ENCODE results near the gene KLHL26. TPM values are rescaled to one million over a fixed set of nuclear protein-coding genes. Genes with fewer than 3 reads are reported as not detected.

The KLHL26 gene
- total and polyA plus RNA-seq, 2 of the 4 experiments (the other 2 are of a cell fraction) = 2.2 to 4.7 TPM

DNA sequence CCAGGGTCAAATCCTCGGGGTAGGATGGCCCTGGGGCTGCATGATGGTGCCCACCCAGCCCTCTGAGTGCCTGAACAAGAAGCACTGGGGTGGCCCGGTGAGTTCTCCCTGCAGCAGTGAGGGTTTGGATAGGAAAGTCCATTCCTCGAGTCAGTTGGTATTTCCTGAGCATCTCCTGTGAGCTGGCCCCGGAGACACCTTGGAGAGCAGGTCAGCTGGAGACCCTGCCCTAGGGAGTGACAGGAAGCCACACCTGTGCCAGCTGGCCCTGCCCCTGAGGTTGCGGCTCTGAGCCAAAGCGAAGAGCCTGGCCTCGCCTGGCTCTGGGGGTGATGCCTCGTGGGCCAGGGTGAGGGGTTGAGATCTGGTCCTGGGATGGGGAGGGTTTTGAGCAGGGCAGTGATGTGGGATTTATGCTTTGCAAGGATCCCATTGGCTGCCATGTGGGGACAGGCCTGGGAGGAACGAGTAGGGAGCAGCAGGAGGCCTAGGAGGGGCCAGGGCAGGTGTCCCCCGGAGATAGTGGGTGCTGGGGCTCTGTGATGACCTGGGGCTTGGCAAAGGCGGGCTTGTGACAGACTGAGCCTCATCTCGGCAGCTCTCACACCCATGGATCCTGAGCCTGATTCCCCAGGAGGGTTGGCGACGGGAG is 62.7 kb downstream of the KLHL26 start:
- no peak for ATAC-seq (ENCODE audit: low read depth)
- peaks cover 10% of the 10 kb centered on the region for H3K9me1 ChIP-seq (ENCODE audit: insufficient read depth, low read length)
- H3K18ac ChIP-seq (ENCODE audit: low read depth, low read length) = no peak overlapping the region
- no peak overlapping the region for H2BK15ac ChIP-seq (ENCODE audit: low read depth, low read length)
- H3K79me1 ChIP-seq (ENCODE audit: low read depth in 1 of 2, low read length in 2 of 2) = peaks cover 14 to 55% of the 10 kb centered on the region in 2 experiments
- dilution Hi-C loops (cut with HindIII; ENCODE audit: low sequenced_read_pairs, unreplicated experiment) = no loop called here
- H3K4me2 ChIP-seq (ENCODE audit: low read depth, low read length) = no peak overlapping the region
- no peak overlapping the region for H4K8ac ChIP-seq (ENCODE audit: low read depth in 2 of 2, low read length in 2 of 2)
- intact Hi-C loops (cut with micrococcal nuclease) = no loop called here
- TF ChIP-seq RFX5 (IDR thresholded peaks at IDR 0.05; ENCODE audit: low read depth, low read length) (no peak), MAFK (IDR thresholded peaks at IDR 0.05; ENCODE audit: low read depth, low read length) (no peak), NFE2L2 (IDR thresholded peaks at IDR 0.05; ENCODE audit: low read depth, low read length) (no peak), BHLHE40 (IDR thresholded peaks at IDR 0.05; ENCODE audit: low read depth, low read length) (no peak), CHD1 (IDR thresholded peaks at IDR 0.05; ENCODE audit: low read depth, low read length) (no peak)
- TF ChIP-seq, protein P1, sequence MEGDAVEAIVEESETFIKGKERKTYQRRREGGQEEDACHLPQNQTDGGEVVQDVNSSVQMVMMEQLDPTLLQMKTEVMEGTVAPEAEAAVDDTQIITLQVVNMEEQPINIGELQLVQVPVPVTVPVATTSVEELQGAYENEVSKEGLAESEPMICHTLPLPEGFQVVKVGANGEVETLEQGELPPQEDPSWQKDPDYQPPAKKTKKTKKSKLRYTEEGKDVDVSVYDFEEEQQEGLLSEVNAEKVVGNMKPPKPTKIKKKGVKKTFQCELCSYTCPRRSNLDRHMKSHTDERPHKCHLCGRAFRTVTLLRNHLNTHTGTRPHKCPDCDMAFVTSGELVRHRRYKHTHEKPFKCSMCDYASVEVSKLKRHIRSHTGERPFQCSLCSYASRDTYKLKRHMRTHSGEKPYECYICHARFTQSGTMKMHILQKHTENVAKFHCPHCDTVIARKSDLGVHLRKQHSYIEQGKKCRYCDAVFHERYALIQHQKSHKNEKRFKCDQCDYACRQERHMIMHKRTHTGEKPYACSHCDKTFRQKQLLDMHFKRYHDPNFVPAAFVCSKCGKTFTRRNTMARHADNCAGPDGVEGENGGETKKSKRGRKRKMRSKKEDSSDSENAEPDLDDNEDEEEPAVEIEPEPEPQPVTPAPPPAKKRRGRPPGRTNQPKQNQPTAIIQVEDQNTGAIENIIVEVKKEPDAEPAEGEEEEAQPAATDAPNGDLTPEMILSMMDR (conservative IDR thresholded peaks at IDR 0.05; ENCODE audit: low read depth, low read length) = no peak
- H4K5ac ChIP-seq (ENCODE audit: low read depth, low read length) = no peak overlapping the region
- no peak overlapping the region for H3K4me3 ChIP-seq (ENCODE audit: insufficient read depth, low read depth, low read length)
- H3K9me3 ChIP-seq (ENCODE audit: control insufficient read depth, insufficient read depth, low read length) = no peaks in the 10 kb centered on the region
- in situ Hi-C loops (cut with MboI; ENCODE audit: low sequenced_read_pairs) = no loop called here
- peaks cover 68% of the 10 kb centered on the region for H4K20me1 ChIP-seq (ENCODE audit: insufficient read depth, low read length)
- no peak overlapping the region for H3K4ac ChIP-seq (ENCODE audit: low read depth, low read length)
- H3K36me3 ChIP-seq (ENCODE audit: control insufficient read depth, insufficient read depth, low read length) = no peaks in the 10 kb centered on the region
- H3K23ac ChIP-seq (ENCODE audit: low read depth, low read length) = no peak overlapping the region
- DNase-seq = no peak
- no peak overlapping the region for H3K9ac ChIP-seq (ENCODE audit: low read depth, low read length)
- peaks cover 9% of the 10 kb centered on the region; the same call in 1 of the 2 replicates for H3K4me1 ChIP-seq (ENCODE audit: control insufficient read depth, insufficient read depth, low read length)
- H2AK5ac ChIP-seq (ENCODE audit: low read depth, low read length) = no peak overlapping the region
- ChIA-PET POLR2A (ENCODE audit: unreplicated experiment) (interaction anchor here (0.6 kb wide), 2 partner anchors 30 to 53 kb away, joined by 5 read pairs; no protein-coding TSS in a partner anchor), CTCF (no interaction called here)
- BruUV-seq (replicated peaks) = no TSS peak
- H4K91ac ChIP-seq (ENCODE audit: insufficient read depth, low read depth, low read length) = no peak overlapping the region
- H3K14ac ChIP-seq (replicated peaks; ENCODE audit: low read depth, low read length) = no peak overlapping the region
- no peaks in the 10 kb centered on the region for H3K27me3 ChIP-seq (ENCODE audit: control insufficient read depth, insufficient read depth, low read length)
- H3K27ac ChIP-seq (ENCODE audit: insufficient read depth, low read length) = no peak overlapping the region
- no peak overlapping the region for H2AK9ac ChIP-seq (replicated peaks; ENCODE audit: low read depth, low read length, poor library complexity)
- H2BK120ac ChIP-seq (ENCODE audit: low read depth, low read length) = no peak overlapping the region
- H2BK20ac ChIP-seq (ENCODE audit: low read depth, low read length) = no peak overlapping the region
- no peak overlapping the region for H2BK5ac ChIP-seq (ENCODE audit: low read depth, low read length, poor library complexity, severe bottlenecking)
- WGBS, 2 experiments (ENCODE audit: extremely low coverage in 2 of 2, insufficient read length in 1 of 2) = 100% methylated on average over 2 of the region's 14 CpGs; no CpG with 5 or more reads in 1 of the 2 experiments
- no peak overlapping the region for H2AFZ ChIP-seq (replicated peaks; ENCODE audit: low read length, poor library complexity)
- no peak overlapping the region for H3K56ac ChIP-seq (ENCODE audit: extremely low read depth, insufficient read depth, low read length)

Measured in IMR-90 (cell line).